ENCODE measurements around the gene CMYA5. TPM values are rescaled to one million over a fixed set of nuclear protein-coding genes. Genes with fewer than 3 reads are reported as not detected.
"Not testable (repeated sequence)": the region's sequence is repeated elsewhere in the genome, so short reads cannot be mapped to it uniquely, and the experiment has no call there.

Gene CMYA5
- total RNA-seq, 3 donors from 2014 or later = 5.0 to 132 (median 37.0) TPM

- no peak for TF ChIP-seq POLR2AphosphoS5 (IDR thresholded peaks at IDR 0.05)
- TF ChIP-seq CTCF (IDR thresholded peaks at IDR 0.05) = no peak
- no peak for TF ChIP-seq POLR2A (IDR thresholded peaks at IDR 0.05)
- peaks cover 0 to 14% of the 10 kb centered on the region in 2 donors for H3K9me3 ChIP-seq
- H3K4me1 ChIP-seq = no peaks in the 10 kb centered on the region
- intact Hi-C loops (cut with DNase I; ENCODE audit: low total_unique reads) = no loop called here
- no peaks in the 10 kb centered on the region for H3K27me3 ChIP-seq
- H3K27ac ChIP-seq = no peak overlapping the region
- no peak for DNase-seq (ENCODE audit: low spot score in 2 of 2)
- no peak overlapping the region for H3K4me3 ChIP-seq
- H3K36me3 ChIP-seq = no peaks in the 10 kb centered on the region
Measured at GRCh38 chr5:79663212-79663611, 26.4 kb upstream of the CMYA5 start.

- H3K27ac ChIP-seq = no peak overlapping the region
- intact Hi-C loops (cut with DNase I; ENCODE audit: low total_unique reads) = no loop called here
- TF ChIP-seq POLR2AphosphoS5 (IDR thresholded peaks at IDR 0.05) (no peak), CTCF (IDR thresholded peaks at IDR 0.05) (no peak), POLR2A (IDR thresholded peaks at IDR 0.05) (no peak)
- no peaks in the 10 kb centered on the region for H3K4me1 ChIP-seq
- DNase-seq (ENCODE audit: low spot score in 2 of 2) = no peak
- H3K36me3 ChIP-seq = no peaks in the 10 kb centered on the region
- H3K27me3 ChIP-seq = no peaks in the 10 kb centered on the region
- H3K9me3 ChIP-seq = peaks cover 0 to 11% of the 10 kb centered on the region in 2 donors
- no peak overlapping the region for H3K4me3 ChIP-seq
Measured at GRCh38 chr5:79666758-79667157, 22.9 kb upstream of the CMYA5 start.

GRCh38 chr5:79672392-79672791 is 17.2 kb upstream of the CMYA5 start:
- intact Hi-C loops (cut with DNase I; ENCODE audit: low total_unique reads) = no loop called here
- no peaks in the 10 kb centered on the region for H3K36me3 ChIP-seq
- TF ChIP-seq POLR2A (IDR thresholded peaks at IDR 0.05) (no peak), CTCF (IDR thresholded peaks at IDR 0.05) (no peak), POLR2AphosphoS5 (IDR thresholded peaks at IDR 0.05) (no peak)

GRCh38 chr5:79676354-79676753 is 13.3 kb upstream of the CMYA5 start:
- H3K4me3 ChIP-seq; H3K9me3 ChIP-seq; DNase-seq (ENCODE audit: low spot score in 2 of 2); H3K36me3 ChIP-seq; H3K4me1 ChIP-seq; H3K27me3 ChIP-seq; intact Hi-C loops (cut with DNase I; ENCODE audit: low total_unique reads); H3K27ac ChIP-seq: not testable (repeated sequence)

More at GRCh38 chr5:79672392-79672791, 17.2 kb upstream of the CMYA5 start:
- Histone ChIP-seq H3K4me1 (no peaks in the 10 kb centered on the region), H3K27ac (no peak overlapping the region), H3K27me3 (no peaks in the 10 kb centered on the region), H3K4me3 (no peak overlapping the region), H3K9me3 (no peaks in the 10 kb centered on the region)
- no peak for DNase-seq (ENCODE audit: low spot score in 2 of 2)

GRCh38 chr5:79682102-79682501 is 7.5 kb upstream of the CMYA5 start:
- DNase-seq (ENCODE audit: low spot score in 2 of 2); H3K36me3 ChIP-seq; intact Hi-C loops (cut with DNase I; ENCODE audit: low total_unique reads): not testable (repeated sequence)

GRCh38 chr5:79684782-79685181 is 4.9 kb upstream of the CMYA5 start:
- DNase-seq (ENCODE audit: low spot score in 2 of 2) = no peak
- no peak overlapping the region for H3K27ac ChIP-seq
- no peaks in the 10 kb centered on the region for H3K36me3 ChIP-seq

More at GRCh38 chr5:79682102-79682501, 7.5 kb upstream of the CMYA5 start:
- H3K4me3 ChIP-seq, H3K9me3 ChIP-seq, H3K27me3 ChIP-seq, H3K27ac ChIP-seq, H3K4me1 ChIP-seq: not testable (repeated sequence)

More at GRCh38 chr5:79684782-79685181, 4.9 kb upstream of the CMYA5 start:
- H3K9me3 ChIP-seq = no peaks in the 10 kb centered on the region
- intact Hi-C loops (cut with DNase I; ENCODE audit: low total_unique reads) = no loop called here
- H3K4me1 ChIP-seq = no peaks in the 10 kb centered on the region
- TF ChIP-seq POLR2A (IDR thresholded peaks at IDR 0.05) (no peak), CTCF (IDR thresholded peaks at IDR 0.05) (no peak), POLR2AphosphoS5 (IDR thresholded peaks at IDR 0.05) (no peak)
- no peaks in the 10 kb centered on the region for H3K27me3 ChIP-seq
- no peak overlapping the region for H3K4me3 ChIP-seq

Measured in breast epithelium (tissue), 4 donors.